PC-3 (cell line): Measurements from ENCODE around the gene TMTC1.

Source experiments
- CTCF ChIP-seq: fragments of 300-600 bp; sonication (generic); conservative IDR thresholded peaks from 2 replicates; pipeline ENCODE4 v1.5.1; 2017; ENCODE audit warnings: antibody characterized with exemption, low read depth, mild to moderate bottlenecking, low read length
- EZH2 ChIP-seq: fragments of 300-600 bp; sonication (generic); IDR thresholded peaks from one replicate; pipeline ENCODE4 v1.6.1; 2017; ENCODE audit warnings: antibody characterized with exemption, mild to moderate bottlenecking, low read length; ENCODE audit not compliant: unreplicated experiment
- EZH2phosphoT487 ChIP-seq: fragments of 300-600 bp; sonication (generic); IDR thresholded peaks from 2 replicates; pipeline ENCODE4 v1.6.1; 2018; ENCODE audit warnings: mild to moderate bottlenecking, antibody characterized with exemption, low read length, borderline replicate concordance

DNA sequence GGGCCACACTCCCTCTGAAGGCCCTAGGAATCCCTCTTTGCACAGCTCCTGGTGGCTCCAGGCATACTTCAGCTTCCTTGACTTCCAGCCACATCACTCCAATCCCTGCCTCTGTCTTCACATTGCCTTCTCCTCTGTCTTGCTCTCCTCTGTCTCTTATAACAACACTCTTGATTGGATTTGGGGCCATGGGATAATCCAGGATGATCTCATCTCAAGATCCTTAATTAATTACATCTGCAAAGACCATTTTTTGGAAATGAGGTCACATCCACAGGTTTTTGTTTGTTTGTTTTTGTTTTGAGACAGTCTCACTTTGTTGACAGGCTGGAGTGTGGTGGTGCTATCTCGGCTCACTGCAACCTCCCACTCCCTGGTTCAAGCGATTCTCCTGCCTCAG is 88.7 kb downstream of the TMTC1 start:
- TF ChIP-seq CTCF, result no peak
- no peak for TF ChIP-seq EZH2
- TF ChIP-seq EZH2phosphoT487, result no peak
